K562 (cell line): ENCODE results near the gene ACP5. TPM values are rescaled to one million over a fixed set of nuclear protein-coding genes. Genes with fewer than 3 reads are reported as not detected.

Source experiments
- ATF7 ChIP-seq: fragments of 450-650 bp; IDR thresholded peaks from 2 replicates; pipeline ENCODE4 v1.7.1; 2014; ENCODE audit warnings: mild to moderate bottlenecking, moderate library complexity
- CBX1 ChIP-seq: sonication (generic); IDR thresholded peaks from 2 replicates; pipeline ENCODE4 v1.6.1; 2016; ENCODE audit warnings: antibody characterized with exemption, low read depth, mild to moderate bottlenecking
- KDM1A ChIP-seq, 2 experiments: fragments of 450-650 bp; IDR thresholded peaks; 2 replicates each; pipeline ENCODE4 v1.6.1; 2016; ENCODE audit warnings: mild to moderate bottlenecking in 2 of 2
- ZFX ChIP-seq: sonication (generic); formaldehyde crosslinking; IDR thresholded peaks from 2 replicates; pipeline ENCODE4 v1.8.0; 2022; ENCODE audit warnings: mild to moderate bottlenecking, missing genetic modification reagents, moderate library complexity
- ZNF165 ChIP-seq: fragments of 250-450 bp; sonication (Bioruptor Pico); IDR thresholded peaks from 2 replicates; pipeline ENCODE4 v1.4.0; 2020; ENCODE audit warnings: borderline replicate concordance
- ZNF3 ChIP-seq: fragments of 250-450 bp; sonication (Bioruptor Pico); IDR thresholded peaks from 2 replicates; pipeline ENCODE4 v1.5.0; 2021; ENCODE audit warnings: mild to moderate bottlenecking, moderate library complexity
- ZNF444 ChIP-seq: fragments of 250-450 bp; sonication (Bioruptor Pico); IDR thresholded peaks from 2 replicates; pipeline ENCODE4 v1.4.0; 2020; ENCODE audit warnings: mild to moderate bottlenecking, moderate library complexity
- polyA plus RNA-seq, 8 experiments: library from polyadenylated mRNA; depleted of rRNA in 4 of 8; stranded (reverse) in 5 of 8; unstranded in 3 of 8; fragments of >200 nt; fragmentation: Nextera tagmentation in 2 of 8; fragmentation: Illumina TruSeq in 1 of 8; extraction: Ambion mirVana in 2 of 8; extraction: Trizol in 1 of 8; gene quantifications; 2 replicates each; pipeline versions ENCODE4 v1.2.1 to v1.2.3, GENCODE V29; 2011 to 2014; ENCODE audit warnings: inconsistent platforms in 1 of 8, missing spikeins in 1 of 8
- total RNA-seq, 7 experiments: library from RNA; depleted of rRNA in 6 of 7; stranded (reverse); fragments of >200 nt in 6 of 7; fragmentation: Illumina TruSeq in 2 of 7; extraction: Trizol in 2 of 7; gene quantifications; 2 replicates each; pipeline versions ENCODE4 v1.2.1 to v1.2.3, GENCODE V29; 2011 to 2021; ENCODE audit warnings: low replicate concordance in 1 of 7
- TF ChIP-seq, protein P1 (sequence below): sonication (generic); formaldehyde crosslinking; IDR thresholded peaks from 2 replicates; pipeline ENCODE4 v1.4.0; 2020; ENCODE audit warnings: mild to moderate bottlenecking, missing genetic modification reagents
- TF ChIP-seq, protein P2 (sequence below), 2 experiments: fragments of 250-450 bp in 1 of 2; fragments of 450-650 bp in 1 of 2; sonication (Bioruptor Pico) in 1 of 2; IDR thresholded peaks; 2 replicates each; pipeline versions ENCODE4 v1.6.1 to v1.8.0; 2016 to 2021; ENCODE audit warnings: mild to moderate bottlenecking in 2 of 2, moderate library complexity in 2 of 2, missing compliant biosample characterization in 1 of 2, missing genetic modification characterization in 1 of 2
- TF ChIP-seq, protein P3 (sequence below): IDR thresholded peaks from 3 replicates; pipeline ENCODE4 v1.6.1; 2011; ENCODE audit warnings: borderline replicate concordance, mild to moderate bottlenecking; ENCODE audit not compliant: insufficient read length, insufficient read depth
- TF ChIP-seq, protein P4 (sequence below): sonication (generic); formaldehyde crosslinking; IDR thresholded peaks from 2 replicates; pipeline ENCODE4 v1.8.0; 2022; ENCODE audit warnings: missing genetic modification reagents, mild to moderate bottlenecking, borderline replicate concordance

ACP5 gene
- total and polyA plus RNA-seq, 9 of the 15 experiments (the other 6 are each of a cell fraction or from before 2014, with no cell fraction given): 0.06 to 1.1 (median 0.31) TPM; not detected in 1

DNA sequence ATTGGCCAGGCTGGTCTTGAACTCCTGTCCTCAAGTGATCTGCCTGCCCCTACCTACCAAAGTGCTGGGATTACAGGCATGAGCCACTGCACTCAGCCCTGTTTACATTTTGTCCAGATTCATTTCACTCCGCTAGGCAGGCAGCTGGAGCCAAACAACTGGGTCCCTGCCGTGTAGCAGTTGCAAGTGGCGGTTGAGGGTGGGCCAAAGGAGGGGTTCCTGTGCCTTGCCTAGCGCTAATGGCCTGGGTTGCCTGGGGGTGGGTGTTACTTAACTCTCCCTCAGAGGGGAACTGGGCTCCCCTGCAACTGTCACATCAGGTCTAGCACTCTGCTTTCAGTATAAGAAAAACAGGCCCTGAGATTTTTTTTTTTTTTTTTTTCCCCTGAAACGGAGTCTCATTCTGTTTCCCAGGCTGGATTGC is 7.4 kb downstream of the ACP5 start (continued):
- TF ChIP-seq, protein P1, sequence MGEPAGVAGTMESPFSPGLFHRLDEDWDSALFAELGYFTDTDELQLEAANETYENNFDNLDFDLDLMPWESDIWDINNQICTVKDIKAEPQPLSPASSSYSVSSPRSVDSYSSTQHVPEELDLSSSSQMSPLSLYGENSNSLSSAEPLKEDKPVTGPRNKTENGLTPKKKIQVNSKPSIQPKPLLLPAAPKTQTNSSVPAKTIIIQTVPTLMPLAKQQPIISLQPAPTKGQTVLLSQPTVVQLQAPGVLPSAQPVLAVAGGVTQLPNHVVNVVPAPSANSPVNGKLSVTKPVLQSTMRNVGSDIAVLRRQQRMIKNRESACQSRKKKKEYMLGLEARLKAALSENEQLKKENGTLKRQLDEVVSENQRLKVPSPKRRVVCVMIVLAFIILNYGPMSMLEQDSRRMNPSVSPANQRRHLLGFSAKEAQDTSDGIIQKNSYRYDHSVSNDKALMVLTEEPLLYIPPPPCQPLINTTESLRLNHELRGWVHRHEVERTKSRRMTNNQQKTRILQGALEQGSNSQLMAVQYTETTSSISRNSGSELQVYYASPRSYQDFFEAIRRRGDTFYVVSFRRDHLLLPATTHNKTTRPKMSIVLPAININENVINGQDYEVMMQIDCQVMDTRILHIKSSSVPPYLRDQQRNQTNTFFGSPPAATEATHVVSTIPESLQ (CRISPR knock-in tag): no peak
- TF ChIP-seq KDM1A (IDR thresholded peaks at IDR 0.05): peak; percentile 37 to 59; a peak in 3 of 4 replicates
- TF ChIP-seq ATF7: 0 out of 2 replicates have a peak, but pooled peaks have one; percentile 10
- no peak for TF ChIP-seq ZNF3 (CRISPR knock-in tag)
- TF ChIP-seq ZFX (CRISPR knock-in tag): peak; percentile 47
- no peak for TF ChIP-seq ZNF165 (CRISPR knock-in tag)
- no peak for TF ChIP-seq ZNF444 (CRISPR knock-in tag)
- TF ChIP-seq, protein P2, sequence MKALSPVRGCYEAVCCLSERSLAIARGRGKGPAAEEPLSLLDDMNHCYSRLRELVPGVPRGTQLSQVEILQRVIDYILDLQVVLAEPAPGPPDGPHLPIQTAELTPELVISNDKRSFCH (CRISPR knock-in tag; IDR thresholded peaks at IDR 0.05): no peak
- TF ChIP-seq, protein P2 (tag; IDR thresholded peaks at IDR 0.05): no peak
- TF ChIP-seq, protein P3, sequence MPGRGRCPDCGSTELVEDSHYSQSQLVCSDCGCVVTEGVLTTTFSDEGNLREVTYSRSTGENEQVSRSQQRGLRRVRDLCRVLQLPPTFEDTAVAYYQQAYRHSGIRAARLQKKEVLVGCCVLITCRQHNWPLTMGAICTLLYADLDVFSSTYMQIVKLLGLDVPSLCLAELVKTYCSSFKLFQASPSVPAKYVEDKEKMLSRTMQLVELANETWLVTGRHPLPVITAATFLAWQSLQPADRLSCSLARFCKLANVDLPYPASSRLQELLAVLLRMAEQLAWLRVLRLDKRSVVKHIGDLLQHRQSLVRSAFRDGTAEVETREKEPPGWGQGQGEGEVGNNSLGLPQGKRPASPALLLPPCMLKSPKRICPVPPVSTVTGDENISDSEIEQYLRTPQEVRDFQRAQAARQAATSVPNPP: no peak
- no peak for TF ChIP-seq CBX1
- TF ChIP-seq, protein P4, sequence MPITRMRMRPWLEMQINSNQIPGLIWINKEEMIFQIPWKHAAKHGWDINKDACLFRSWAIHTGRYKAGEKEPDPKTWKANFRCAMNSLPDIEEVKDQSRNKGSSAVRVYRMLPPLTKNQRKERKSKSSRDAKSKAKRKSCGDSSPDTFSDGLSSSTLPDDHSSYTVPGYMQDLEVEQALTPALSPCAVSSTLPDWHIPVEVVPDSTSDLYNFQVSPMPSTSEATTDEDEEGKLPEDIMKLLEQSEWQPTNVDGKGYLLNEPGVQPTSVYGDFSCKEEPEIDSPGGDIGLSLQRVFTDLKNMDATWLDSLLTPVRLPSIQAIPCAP (CRISPR knock-in tag): no peak
- TF ChIP-seq, all 486 proteins: peak for 8
